ENCODE measurements around the gene HEXIM1. TPM values are rescaled to one million over a fixed set of nuclear protein-coding genes. Genes with fewer than 3 reads are reported as not detected.

HEXIM1 gene
- total RNA-seq, 1 experiment from 2014 or later = 78.0 TPM

- CTCF ChIA-PET = interaction anchor here (0.7 kb wide), 1 partner anchor 130 kb away, joined by 8 read pairs; the partner anchor contains the start of gene MAP3K14
- H3K27me3 Mint-ChIP-seq (ENCODE audit: insufficient read depth, unreplicated experiment) = no peaks in the 10 kb centered on the region
- POLR2A ChIA-PET = interaction anchor here (0.7 kb wide), 2 partner anchors 42 to 113 kb away, joined by 7 to 10 read pairs; no protein-coding TSS in a partner anchor
These were observed 38.6 kb downstream of the HEXIM1 start for GRCh38 chr17:45186801-45187354.

DNA sequence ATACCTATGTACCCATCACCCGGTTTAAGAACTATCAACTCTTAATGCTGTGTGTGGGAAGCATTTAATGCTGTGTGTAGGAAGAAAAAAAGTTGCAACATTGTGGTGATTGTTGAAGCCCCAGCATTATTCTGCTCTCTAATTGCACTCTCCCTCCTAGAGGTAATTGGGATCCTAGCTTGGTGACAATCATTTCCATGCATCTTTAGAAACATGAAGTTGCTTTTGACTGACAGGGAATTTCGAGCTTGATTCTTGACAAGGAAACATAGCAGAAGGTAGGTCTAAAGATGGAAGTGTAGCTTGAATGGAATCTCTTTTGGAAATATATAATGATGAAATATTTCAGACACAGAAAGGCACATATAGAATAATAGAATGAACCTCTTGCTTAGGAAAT lies 40.7 kb downstream of the HEXIM1 start:
- Histone ChIP-seq H3K9me3 (no peaks in the 10 kb centered on the region), H3K4me3 (ENCODE audit: low read depth, low read length) (no peak overlapping the region), H3K36me3 (ENCODE audit: control insufficient read depth, insufficient read depth, low read length) (no peaks in the 10 kb centered on the region), H3K27me3 (replicated peaks; ENCODE audit: control insufficient read depth, insufficient read depth, low read length) (no peaks in the 10 kb centered on the region), H3K4me1 (peaks cover 11% of the 10 kb centered on the region; the same call in 1 of the 2 replicates)
- H3K4me1 Mint-ChIP-seq (ENCODE audit: low read depth, unreplicated experiment) = no peaks in the 10 kb centered on the region
- no peak overlapping the region for H3K27ac Mint-ChIP-seq (ENCODE audit: unreplicated experiment)
- no peaks in the 10 kb centered on the region for H3K9me3 Mint-ChIP-seq (ENCODE audit: unreplicated experiment)
- no peaks in the 10 kb centered on the region for H3K27me3 Mint-ChIP-seq (ENCODE audit: insufficient read depth, unreplicated experiment)
- DNase-seq = no peak
- no TSS peak for BruUV-seq (replicated peaks)
- H3K36me3 Mint-ChIP-seq (ENCODE audit: insufficient read depth, unreplicated experiment) = no peaks in the 10 kb centered on the region
- intact Hi-C loops (cut with micrococcal nuclease; ENCODE audit: unreplicated experiment) = no loop called here
- TF ChIP-seq, protein P1, sequence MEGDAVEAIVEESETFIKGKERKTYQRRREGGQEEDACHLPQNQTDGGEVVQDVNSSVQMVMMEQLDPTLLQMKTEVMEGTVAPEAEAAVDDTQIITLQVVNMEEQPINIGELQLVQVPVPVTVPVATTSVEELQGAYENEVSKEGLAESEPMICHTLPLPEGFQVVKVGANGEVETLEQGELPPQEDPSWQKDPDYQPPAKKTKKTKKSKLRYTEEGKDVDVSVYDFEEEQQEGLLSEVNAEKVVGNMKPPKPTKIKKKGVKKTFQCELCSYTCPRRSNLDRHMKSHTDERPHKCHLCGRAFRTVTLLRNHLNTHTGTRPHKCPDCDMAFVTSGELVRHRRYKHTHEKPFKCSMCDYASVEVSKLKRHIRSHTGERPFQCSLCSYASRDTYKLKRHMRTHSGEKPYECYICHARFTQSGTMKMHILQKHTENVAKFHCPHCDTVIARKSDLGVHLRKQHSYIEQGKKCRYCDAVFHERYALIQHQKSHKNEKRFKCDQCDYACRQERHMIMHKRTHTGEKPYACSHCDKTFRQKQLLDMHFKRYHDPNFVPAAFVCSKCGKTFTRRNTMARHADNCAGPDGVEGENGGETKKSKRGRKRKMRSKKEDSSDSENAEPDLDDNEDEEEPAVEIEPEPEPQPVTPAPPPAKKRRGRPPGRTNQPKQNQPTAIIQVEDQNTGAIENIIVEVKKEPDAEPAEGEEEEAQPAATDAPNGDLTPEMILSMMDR (IDR thresholded peaks at IDR 0.05; ENCODE audit: insufficient read depth in 1 of 2, low read depth in 1 of 2, low read length in 1 of 2, severe bottlenecking in 1 of 2, unreplicated experiment in 1 of 2) = no peak
- ChIA-PET POLR2A (interaction anchor here (1.5 kb wide), 1 partner anchor 40 kb away, joined by 6 read pairs; the partner anchor contains the start of gene HEXIM1), CTCF (interaction anchor here (1.1 to 1.2 kb wide), 3 partner anchors 30 to 54 kb away, joined by 3 to 4 read pairs (median 3); partner anchors contain the start of gene ACBD4)
- no peak overlapping the region for H3K4me3 Mint-ChIP-seq (ENCODE audit: unreplicated experiment)

More at GRCh38 chr17:45186801-45187354, 38.6 kb downstream of the HEXIM1 start:
- no peaks in the 10 kb centered on the region for H3K4me1 ChIP-seq
- H3K9me3 ChIP-seq = no peaks in the 10 kb centered on the region
- H3K4me3 ChIP-seq (ENCODE audit: low read depth, low read length) = no peak overlapping the region
- no TSS peak for BruUV-seq (replicated peaks)
- Mint-ChIP-seq H3K4me1 (ENCODE audit: low read depth, unreplicated experiment) (peaks cover 2% of the 10 kb centered on the region), H3K9me3 (ENCODE audit: unreplicated experiment) (no peaks in the 10 kb centered on the region), H3K4me3 (ENCODE audit: unreplicated experiment) (no peak overlapping the region), H3K36me3 (ENCODE audit: insufficient read depth, unreplicated experiment) (no peaks in the 10 kb centered on the region), H3K27ac (ENCODE audit: unreplicated experiment) (no peak overlapping the region)
- intact Hi-C loops (cut with micrococcal nuclease; ENCODE audit: unreplicated experiment) = no loop called here
- no peaks in the 10 kb centered on the region for H3K36me3 ChIP-seq (ENCODE audit: control insufficient read depth, insufficient read depth, low read length)
- TF ChIP-seq, protein P1 (IDR thresholded peaks at IDR 0.05; ENCODE audit: insufficient read depth in 1 of 2, low read depth in 1 of 2, low read length in 1 of 2, severe bottlenecking in 1 of 2, unreplicated experiment in 1 of 2) = no peak
- DNase-seq = no peak
- H3K27me3 ChIP-seq (replicated peaks; ENCODE audit: control insufficient read depth, insufficient read depth, low read length) = no peaks in the 10 kb centered on the region

DNA sequence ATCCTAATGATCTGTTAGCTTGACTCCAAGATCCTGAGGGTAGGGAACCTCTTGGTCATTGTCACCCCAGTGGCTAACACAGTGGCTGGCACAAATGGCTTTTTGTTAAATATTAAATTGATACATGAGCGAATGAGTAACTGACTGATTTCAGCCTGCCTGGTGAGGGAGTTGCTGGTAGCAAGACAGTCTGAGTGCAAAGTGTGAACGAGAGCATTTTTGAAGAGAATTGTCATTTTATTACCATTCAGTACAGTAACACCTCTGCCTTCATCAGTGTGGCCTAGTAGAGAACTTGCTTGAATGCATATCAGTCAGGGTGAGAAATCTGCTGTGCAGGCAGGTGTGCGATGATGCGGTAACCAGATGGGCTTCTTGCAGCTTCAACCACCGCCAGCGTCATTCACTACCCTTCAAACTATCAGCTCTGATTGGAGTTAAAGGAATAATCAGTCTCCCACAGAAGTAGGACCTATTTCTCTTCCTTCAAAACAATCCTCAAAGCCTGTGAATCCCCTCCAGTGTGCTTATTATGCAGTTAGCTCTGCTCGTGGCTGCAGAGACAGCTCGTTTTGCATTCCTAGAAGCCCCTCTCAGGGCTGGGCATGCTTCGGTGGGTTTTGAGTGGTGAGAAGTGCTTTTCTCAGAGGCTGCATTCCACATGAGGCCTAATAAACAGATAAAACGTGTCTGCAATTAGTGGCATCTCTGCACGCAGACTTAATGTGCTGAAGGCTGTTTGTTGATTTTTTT lies 42.4 kb downstream of the HEXIM1 start:
- Mint-ChIP-seq H3K4me1 (ENCODE audit: low read depth, unreplicated experiment) (no peaks in the 10 kb centered on the region), H3K9me3 (ENCODE audit: unreplicated experiment) (no peaks in the 10 kb centered on the region), H3K27me3 (ENCODE audit: insufficient read depth, unreplicated experiment) (no peaks in the 10 kb centered on the region), H3K4me3 (ENCODE audit: unreplicated experiment) (no peak overlapping the region), H3K27ac (ENCODE audit: unreplicated experiment) (no peak overlapping the region), H3K36me3 (ENCODE audit: insufficient read depth, unreplicated experiment) (no peaks in the 10 kb centered on the region)
- peaks cover 4% of the 10 kb centered on the region; the same call in 1 of the 2 replicates for H3K9me3 ChIP-seq
- BruUV-seq (replicated peaks) = no TSS peak
- H3K27me3 ChIP-seq (replicated peaks; ENCODE audit: control insufficient read depth, insufficient read depth, low read length) = no peaks in the 10 kb centered on the region
- no peak overlapping the region for H3K4me3 ChIP-seq (ENCODE audit: low read depth, low read length)
- TF ChIP-seq, protein P1 (IDR thresholded peaks at IDR 0.05; ENCODE audit: insufficient read depth in 1 of 2, low read depth in 1 of 2, low read length in 1 of 2, severe bottlenecking in 1 of 2, unreplicated experiment in 1 of 2) = no peak
- DNase-seq = no peak
- ChIA-PET POLR2A (interaction anchor here (0.6 to 1.2 kb wide), 3 partner anchors 14 to 41 kb away, joined by 3 to 7 read pairs (median 3); partner anchors contain the start of gene HEXIM2), CTCF (interaction anchor here (0.8 to 3.6 kb wide), 2 partner anchors 42 to 55 kb away, joined by 3 to 18 read pairs; partner anchors contain the start of gene ACBD4)
- H3K4me1 ChIP-seq = peaks cover 14% of the 10 kb centered on the region; the same call in 1 of the 2 replicates
- no peaks in the 10 kb centered on the region for H3K36me3 ChIP-seq (ENCODE audit: control insufficient read depth, insufficient read depth, low read length)
- intact Hi-C loops (cut with micrococcal nuclease; ENCODE audit: unreplicated experiment) = no loop called here

Measured in Caco-2 (cell line).